Stimulated activated CD4-positive, alpha-beta T cell treated with anti-CD3 and anti-CD28 coated beads, Interleukin-4, amount 100 ng/mL, for 48 hours (primary cell): Measurements from ENCODE around the gene NFATC2IP.
"Not testable (repeated sequence)": the region's sequence is repeated elsewhere in the genome, so short reads cannot be mapped to it uniquely, and the experiment has no call there.

Experiments
- DNase-seq, 2 donors: peaks; one replicate each; pipeline ENCODE4 v3.0.0-alpha.2; 2020; ENCODE audit warnings: low read depth in 2 of 2

The NFATC2IP gene

GRCh38 chr16:28974007-28974436, 23.3 kb downstream of the NFATC2IP start:
- DNase-seq, result no peak

GRCh38 chr16:28974437-28975157, 23.9 kb downstream of the NFATC2IP start, which contains the start of gene SPNS1:
SPNS1 (plus strand) TSS chr16:28974778; CDS start chr16:28975152, 374 bp downstream.
- DNase-seq, result peak; percentile 89 to 94

GRCh38 chr16:28975158-28975599, 24.4 kb downstream of the NFATC2IP start:
- no peak for DNase-seq

GRCh38 chr16:28977703-28978662, 27.2 kb downstream of the NFATC2IP start:
- DNase-seq, result no peak

GRCh38 chr16:28980330-28980729, 29.6 kb downstream of the NFATC2IP start:
- DNase-seq, result not testable (repeated sequence)

GRCh38 chr16:28980929-28981328, 30.2 kb downstream of the NFATC2IP start:
- DNase-seq, result no peak

- peak; percentile 48 to 66 for DNase-seq
Observed at GRCh38 chr16:28981517-28981916, 30.8 kb downstream of the NFATC2IP start.

- DNase-seq, result no peak
Observed at GRCh38 chr16:28982418-28982817, 31.7 kb downstream of the NFATC2IP start.

GRCh38 chr16:28982949-28983348, 32.2 kb downstream of the NFATC2IP start:
- no peak for DNase-seq

GRCh38 chr16:28983644-28984043, 32.9 kb downstream of the NFATC2IP start:
- no peak for DNase-seq

DNA sequence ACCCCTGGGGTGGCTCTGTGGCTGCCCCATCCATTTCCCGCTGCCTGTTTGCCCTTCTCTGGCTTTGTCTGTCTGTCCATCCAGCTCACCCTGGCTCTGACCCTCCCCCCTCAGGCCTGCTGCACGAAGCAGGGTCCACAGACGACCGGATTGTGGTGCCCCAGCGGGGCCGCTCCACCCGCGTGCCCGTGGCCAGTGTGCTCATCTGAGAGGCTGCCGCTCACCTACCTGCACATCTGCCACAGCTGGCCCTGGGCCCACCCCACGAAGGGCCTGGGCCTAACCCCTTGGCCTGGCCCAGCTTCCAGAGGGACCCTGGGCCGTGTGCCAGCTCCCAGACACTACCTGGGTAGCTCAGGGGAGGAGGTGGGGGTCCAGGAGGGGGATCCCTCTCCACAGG, 33.4 kb downstream of the NFATC2IP start:
- DNase-seq, result no peak

GRCh38 chr16:28984619-28985135, 33.9 kb downstream of the NFATC2IP start, which contains the start of gene LAT:
LAT (plus strand) TSS chr16:28985052; CDS start chr16:28985418, 366 bp downstream.
- DNase-seq, result peak; percentile 61 to 70

- DNase-seq, result no peak
Observed at GRCh38 chr16:28985211-28986041, 34.7 kb downstream of the NFATC2IP start.

- no peak for DNase-seq
Observed at GRCh38 chr16:28986046-28986445, 35.3 kb downstream of the NFATC2IP start.

- no peak for DNase-seq
Observed at GRCh38 chr16:28986492-28986891, 35.8 kb downstream of the NFATC2IP start.

GRCh38 chr16:28987170-28987853, 36.6 kb downstream of the NFATC2IP start:
- no peak for DNase-seq

- no peak for DNase-seq
Observed at GRCh38 chr16:28989363-28989762, 38.6 kb downstream of the NFATC2IP start.

DNA sequence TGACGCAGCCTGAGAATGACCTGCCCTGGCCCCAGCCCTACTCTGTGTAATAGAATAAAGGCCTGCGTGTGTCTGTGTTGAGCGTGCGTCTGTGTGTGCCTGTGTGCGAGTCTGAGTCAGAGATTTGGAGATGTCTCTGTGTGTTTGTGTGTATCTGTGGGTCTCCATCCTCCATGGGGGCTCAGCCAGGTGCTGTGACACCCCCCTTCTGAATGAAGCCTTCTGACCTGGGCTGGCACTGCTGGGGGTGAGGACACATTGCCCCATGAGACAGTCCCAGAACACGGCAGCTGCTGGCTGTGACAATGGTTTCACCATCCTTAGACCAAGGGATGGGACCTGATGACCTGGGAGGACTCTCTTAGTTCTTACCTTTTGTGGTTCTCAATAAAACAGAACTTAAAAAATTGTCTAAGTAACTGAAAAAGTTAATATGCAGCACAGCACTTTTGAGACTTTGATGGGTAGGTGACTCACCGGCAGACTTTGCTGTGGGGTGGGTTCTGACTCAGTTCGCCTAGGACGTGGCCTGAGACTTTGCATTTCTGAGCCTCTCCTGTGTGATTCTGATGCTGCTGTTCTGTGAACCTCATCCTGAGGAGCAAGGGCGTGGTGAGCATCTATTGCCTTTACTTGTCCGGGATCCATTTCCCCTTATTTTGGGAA, 39.8 kb downstream of the NFATC2IP start:
- peak in 1 of 2 donors; percentile 71 for DNase-seq

DNA sequence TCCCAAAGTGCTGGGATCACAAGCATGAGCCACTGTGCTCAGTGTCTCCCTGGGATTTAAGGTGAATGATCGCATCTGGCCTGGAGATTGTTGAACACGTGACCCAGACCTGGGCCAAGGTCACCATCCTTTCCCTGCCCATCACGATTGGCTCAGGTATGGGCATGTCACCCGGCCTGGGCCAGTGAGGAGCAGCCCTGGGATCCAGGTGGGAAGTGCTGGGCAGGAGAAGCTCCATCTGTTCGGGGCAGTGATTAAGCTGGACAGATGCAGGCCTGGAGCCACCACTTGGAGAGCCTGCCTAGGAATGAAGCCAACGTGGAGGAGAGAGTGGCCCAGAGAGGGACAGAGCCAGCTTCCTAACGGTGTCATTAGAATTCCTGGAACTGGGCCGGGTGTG, 41.0 kb downstream of the NFATC2IP start:
- no peak for DNase-seq

DNA sequence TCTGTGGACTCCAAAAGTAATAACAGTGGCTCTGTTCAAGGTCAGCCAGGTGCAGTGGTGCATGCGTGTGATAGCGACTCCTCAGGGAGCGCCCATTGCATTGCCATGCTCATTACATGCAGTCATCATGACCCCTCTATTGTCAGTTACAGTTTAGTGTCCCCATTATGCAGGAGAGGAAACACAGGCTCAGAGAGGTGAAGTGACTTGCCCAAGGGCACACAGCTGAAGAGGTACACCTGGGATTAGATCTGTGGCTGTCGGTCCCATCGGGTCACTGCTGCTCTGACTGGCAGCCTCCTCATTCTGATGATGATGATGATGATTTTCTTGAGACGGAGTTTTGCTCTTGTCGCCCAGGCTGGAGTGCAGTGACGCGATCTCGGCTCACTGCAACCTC, 41.8 kb downstream of the NFATC2IP start:
- DNase-seq, result no peak
